Measurements from ENCODE around the gene MYLK. TPM values are rescaled to one million over a fixed set of nuclear protein-coding genes. Genes with fewer than 3 reads are reported as not detected.

The MYLK gene
- total RNA-seq, 4 donors from 2014 or later: 32.0 to 81.2 (median 61.5) TPM

DNA sequence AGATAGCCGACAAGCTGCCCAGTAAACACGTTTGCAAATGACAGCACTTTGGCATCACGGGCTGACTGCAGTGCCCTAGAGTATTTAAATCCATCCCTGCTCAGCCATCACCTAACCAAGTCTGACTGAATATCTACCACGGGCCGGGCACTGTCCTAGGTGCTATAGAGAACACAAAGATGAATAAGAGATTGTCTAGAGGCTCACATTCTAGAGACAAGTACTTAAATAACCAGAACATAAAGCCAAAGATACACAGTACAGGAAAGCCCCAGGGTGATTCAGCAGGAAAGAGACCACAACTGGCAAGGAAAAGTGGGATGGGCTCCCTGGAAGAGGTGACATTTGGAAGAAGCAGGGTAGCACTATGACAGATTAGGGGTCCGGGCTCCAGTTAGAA is 103.5 kb downstream of the MYLK start:
- Histone ChIP-seq H3K36me3 (no peaks in the 10 kb centered on the region), H3K27me3 (no peaks in the 10 kb centered on the region), H3K27ac (no peak overlapping the region), H3K4me3 (no peak overlapping the region), H3K4me1 (peaks cover 0 to 6% (median 2%) of the 10 kb centered on the region in 4 donors), H3K9me3 (no peaks in the 10 kb centered on the region)
- DNase-seq (ENCODE audit: low spot score in 2 of 2): no peak
- TF ChIP-seq, protein P1, sequence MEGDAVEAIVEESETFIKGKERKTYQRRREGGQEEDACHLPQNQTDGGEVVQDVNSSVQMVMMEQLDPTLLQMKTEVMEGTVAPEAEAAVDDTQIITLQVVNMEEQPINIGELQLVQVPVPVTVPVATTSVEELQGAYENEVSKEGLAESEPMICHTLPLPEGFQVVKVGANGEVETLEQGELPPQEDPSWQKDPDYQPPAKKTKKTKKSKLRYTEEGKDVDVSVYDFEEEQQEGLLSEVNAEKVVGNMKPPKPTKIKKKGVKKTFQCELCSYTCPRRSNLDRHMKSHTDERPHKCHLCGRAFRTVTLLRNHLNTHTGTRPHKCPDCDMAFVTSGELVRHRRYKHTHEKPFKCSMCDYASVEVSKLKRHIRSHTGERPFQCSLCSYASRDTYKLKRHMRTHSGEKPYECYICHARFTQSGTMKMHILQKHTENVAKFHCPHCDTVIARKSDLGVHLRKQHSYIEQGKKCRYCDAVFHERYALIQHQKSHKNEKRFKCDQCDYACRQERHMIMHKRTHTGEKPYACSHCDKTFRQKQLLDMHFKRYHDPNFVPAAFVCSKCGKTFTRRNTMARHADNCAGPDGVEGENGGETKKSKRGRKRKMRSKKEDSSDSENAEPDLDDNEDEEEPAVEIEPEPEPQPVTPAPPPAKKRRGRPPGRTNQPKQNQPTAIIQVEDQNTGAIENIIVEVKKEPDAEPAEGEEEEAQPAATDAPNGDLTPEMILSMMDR (IDR thresholded peaks at IDR 0.05): no peak
- TF ChIP-seq EP300 (IDR thresholded peaks at IDR 0.05): no peak
- no peak for TF ChIP-seq POLR2A (IDR thresholded peaks at IDR 0.05)
- 80 to 81% methylated on average over 6 of the region's 6 CpGs for WGBS, 2 donors

DNA sequence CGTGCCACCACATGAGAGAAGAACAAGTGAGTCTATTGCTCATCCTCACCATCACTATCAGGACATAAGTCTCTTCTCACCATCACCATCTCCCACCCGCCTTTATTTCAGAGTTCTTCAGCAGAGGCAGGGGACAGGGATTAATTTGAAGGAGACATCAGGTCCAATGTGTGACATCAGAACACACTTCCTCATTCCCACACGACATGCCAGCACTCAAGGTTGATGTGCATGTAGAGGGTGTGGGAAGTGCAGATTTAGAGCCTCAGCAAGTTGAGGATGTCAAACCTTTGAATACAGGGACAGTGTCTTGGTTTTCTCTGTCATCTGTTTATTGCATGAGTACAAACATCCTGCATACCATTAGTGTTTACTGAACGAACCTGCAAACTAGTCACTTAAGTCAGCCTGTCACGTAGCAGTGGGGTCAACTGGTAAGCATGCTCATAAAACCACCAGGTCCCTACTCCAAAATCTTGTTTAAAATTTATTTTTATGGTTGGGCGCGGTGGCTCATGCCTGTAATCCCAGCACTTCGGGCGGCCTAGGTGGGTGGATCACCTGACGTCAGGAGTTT is 104.4 kb downstream of the MYLK start:
- WGBS, 2 donors: 90 to 91% methylated on average over 10 of the region's 10 CpGs

DNA sequence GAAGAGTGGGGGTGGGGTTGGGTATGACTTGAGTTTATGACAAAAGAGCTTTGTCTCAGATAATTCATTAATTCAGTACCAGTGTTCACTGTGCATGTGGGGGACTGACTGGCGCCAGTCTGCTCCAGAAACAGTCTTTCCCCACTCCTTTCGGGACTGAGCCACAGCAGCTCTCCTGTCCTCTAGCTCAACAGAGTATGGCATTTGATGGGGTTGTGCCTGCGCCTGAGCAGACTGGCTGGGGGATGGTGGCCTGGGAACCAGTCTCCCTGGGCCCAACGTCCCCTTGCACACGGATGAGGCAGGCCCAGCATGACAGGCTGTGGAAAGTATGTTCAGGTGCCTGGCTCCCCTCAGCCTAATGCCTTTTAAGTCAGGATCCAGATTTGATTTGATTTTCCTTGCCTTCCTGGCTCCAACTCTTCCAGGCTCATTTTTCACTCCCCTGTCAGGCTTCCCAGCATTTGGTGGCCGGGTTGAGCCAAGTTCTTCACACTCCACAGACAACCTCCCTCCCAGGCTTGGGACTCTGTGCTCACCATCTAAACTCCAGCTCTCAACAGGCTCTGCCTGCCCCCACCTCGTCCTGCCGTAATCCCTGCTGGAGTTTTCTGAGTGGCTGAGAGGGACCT is 105.0 kb downstream of the MYLK start:
- Histone ChIP-seq H3K9me3 (no peaks in the 10 kb centered on the region), H3K36me3 (no peaks in the 10 kb centered on the region), H3K4me1 (peaks cover 0 to 6% (median 3%) of the 10 kb centered on the region in 4 donors), H3K4me3 (no peak overlapping the region), H3K27ac (no peak overlapping the region), H3K27me3 (no peaks in the 10 kb centered on the region)
- DNase-seq (ENCODE audit: low spot score in 2 of 2): no peak
- TF ChIP-seq, protein P1 (IDR thresholded peaks at IDR 0.05): no peak
- TF ChIP-seq EP300 (IDR thresholded peaks at IDR 0.05) (no peak), POLR2A (IDR thresholded peaks at IDR 0.05) (no peak)
- 57 to 62% methylated on average over 8 of the region's 8 CpGs for WGBS, 2 donors

More for the DNA sequence above, 104.4 kb downstream of the MYLK start:
- H3K36me3 ChIP-seq: no peaks in the 10 kb centered on the region
- H3K4me3 ChIP-seq: no peak overlapping the region
- no peaks in the 10 kb centered on the region for H3K27me3 ChIP-seq
- no peak for DNase-seq (ENCODE audit: low spot score in 2 of 2)
- peaks cover 0 to 6% (median 2%) of the 10 kb centered on the region in 4 donors for H3K4me1 ChIP-seq
- TF ChIP-seq EP300 (IDR thresholded peaks at IDR 0.05): no peak
- H3K27ac ChIP-seq: no peak overlapping the region
- H3K9me3 ChIP-seq: no peaks in the 10 kb centered on the region

DNA sequence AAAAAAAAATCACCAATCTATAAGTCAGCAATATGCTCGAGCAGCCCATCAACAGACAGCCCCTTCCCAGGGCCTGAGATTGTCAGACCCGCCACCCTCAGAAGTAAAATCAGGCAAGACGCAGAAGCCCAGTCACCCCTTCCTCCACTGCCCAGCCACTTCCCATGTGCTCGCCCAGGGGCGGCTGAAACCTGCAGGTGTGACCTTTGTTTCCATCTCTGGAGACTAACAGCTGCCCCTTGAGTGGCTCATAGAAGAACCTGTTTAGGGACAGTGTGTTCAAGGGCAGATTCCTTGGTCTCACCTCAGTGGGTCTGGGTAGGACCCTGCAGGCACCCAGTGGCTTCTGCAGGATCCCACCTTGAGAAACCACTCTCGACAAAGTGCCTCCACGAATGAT is 105.6 kb downstream of the MYLK start:
- Histone ChIP-seq H3K9me3 (no peaks in the 10 kb centered on the region), H3K4me3 (no peak overlapping the region), H3K27me3 (no peaks in the 10 kb centered on the region), H3K36me3 (no peaks in the 10 kb centered on the region), H3K27ac (no peak overlapping the region), H3K4me1 (peaks cover 0 to 11% (median 3%) of the 10 kb centered on the region in 4 donors)
- TF ChIP-seq EP300 (IDR thresholded peaks at IDR 0.05) (no peak), POLR2A (IDR thresholded peaks at IDR 0.05) (no peak)
- TF ChIP-seq, protein P1 (IDR thresholded peaks at IDR 0.05): no peak
- 91 to 92% methylated on average over 7 of the region's 7 CpGs for WGBS, 2 donors
- no peak for DNase-seq (ENCODE audit: low spot score in 2 of 2)

DNA sequence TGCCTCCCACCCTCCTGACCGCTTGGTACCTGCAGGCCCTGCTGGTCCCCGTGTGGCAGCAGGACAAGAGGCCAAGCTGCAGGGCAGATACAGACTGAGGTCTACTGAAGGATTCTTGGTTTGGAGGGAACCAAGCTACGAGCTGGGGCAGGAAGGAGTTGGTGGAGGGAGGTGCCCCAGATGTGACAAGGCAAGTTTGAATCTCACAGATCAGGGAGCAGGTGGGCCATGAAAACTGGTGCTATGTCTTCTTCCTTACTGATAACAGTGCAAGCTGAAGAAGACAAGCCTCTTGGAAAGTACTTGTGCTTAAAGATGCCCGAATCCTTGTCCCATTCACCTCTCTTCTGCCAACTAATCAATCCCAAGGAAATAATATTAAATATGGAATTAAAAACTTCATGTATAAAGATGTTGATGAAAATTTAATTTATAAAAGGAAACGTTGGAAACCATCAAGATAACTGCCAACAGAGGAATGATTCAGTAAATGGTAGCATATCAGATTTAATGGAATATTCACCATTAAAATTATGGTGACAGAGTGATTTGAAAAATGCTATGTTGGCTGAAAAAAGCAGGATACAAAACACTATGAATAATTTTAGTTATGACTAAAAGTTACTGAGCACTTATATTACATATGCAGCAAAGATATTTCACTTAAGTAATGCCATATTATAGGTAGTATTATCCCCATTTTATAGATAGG is 107.9 kb downstream of the MYLK start:
- no peaks in the 10 kb centered on the region for H3K36me3 ChIP-seq
- H3K9me3 ChIP-seq: no peaks in the 10 kb centered on the region
- DNase-seq (ENCODE audit: low spot score in 2 of 2): no peak
- no peaks in the 10 kb centered on the region for H3K27me3 ChIP-seq
- peaks cover 0 to 11% (median 0%) of the 10 kb centered on the region in 4 donors for H3K4me1 ChIP-seq
- 83 to 84% methylated on average over 4 to 5 of the region's 5 CpGs for WGBS, 2 donors
- H3K4me3 ChIP-seq: no peak overlapping the region
- TF ChIP-seq POLR2A (IDR thresholded peaks at IDR 0.05) (no peak), EP300 (IDR thresholded peaks at IDR 0.05) (no peak)
- TF ChIP-seq, protein P1 (IDR thresholded peaks at IDR 0.05): no peak
- no peak overlapping the region for H3K27ac ChIP-seq

Data from tibial nerve (tissue), 4 donors.